Measurements from ENCODE around the gene TMEM219. TPM values are rescaled to one million over a fixed set of nuclear protein-coding genes. Genes with fewer than 3 reads are reported as not detected.

Gene TMEM219
- total and polyA plus RNA-seq, 4 donors = 25.5 to 75.9 (median 46.9) TPM

- no peak overlapping the region for H3K9ac ChIP-seq (ENCODE audit: low read depth in 1 of 2, low read length in 2 of 2)
- DNase-seq (ENCODE audit: low spot score) = no peak
- no peaks in the 10 kb centered on the region for H3K27me3 ChIP-seq (ENCODE audit: control insufficient read depth in 4 of 4, insufficient read depth in 4 of 4, low read length in 3 of 4)
- TF ChIP-seq HNF4G (IDR thresholded peaks at IDR 0.05) (no peak), YY1 (IDR thresholded peaks at IDR 0.05) (no peak), CTCF (IDR thresholded peaks at IDR 0.05; ENCODE audit: low read depth, low read length, missing input control) (no peak), EGR1 (IDR thresholded peaks at IDR 0.05; ENCODE audit: low read depth in 2 of 2) (no peak), FOXA1 (IDR thresholded peaks at IDR 0.05) (no peak), ATF3 (IDR thresholded peaks at IDR 0.05) (no peak), TAF1 (conservative IDR thresholded peaks at IDR 0.05) (no peak), SP1 (IDR thresholded peaks at IDR 0.05) (no peak), JUND (IDR thresholded peaks at IDR 0.05) (no peak), REST (IDR thresholded peaks at IDR 0.05) (no peak), MAX (IDR thresholded peaks at IDR 0.05) (no peak), NR2F2 (IDR thresholded peaks at IDR 0.05) (no peak)
- H3K4me3 ChIP-seq (ENCODE audit: low read depth in 1 of 3, low read length in 3 of 3) = no peak overlapping the region
- 93% methylated on average over 5 of the region's 5 CpGs for WGBS
- peaks cover 42 to 89% (median 52%) of the 10 kb centered on the region in 4 donors for H3K36me3 ChIP-seq (ENCODE audit: control insufficient read depth in 4 of 4, insufficient read depth in 3 of 4, low read depth in 1 of 4, low read length in 3 of 4)
- no peaks in the 10 kb centered on the region for H3K9me3 ChIP-seq (ENCODE audit: control insufficient read depth in 4 of 4, low read length in 3 of 4)
- no peak overlapping the region for H3K27ac ChIP-seq (ENCODE audit: low read depth in 1 of 2, low read length in 2 of 2)
- H3K4me1 ChIP-seq (ENCODE audit: control insufficient read depth in 4 of 4, insufficient read depth in 4 of 4, low read length in 3 of 4) = no peaks in the 10 kb centered on the region
Observed at GRCh38 chr16:29986931-29987330, 25.1 kb downstream of the TMEM219 start.

- 87% methylated on average over 35 of the region's 35 CpGs for WGBS
- H3K27ac ChIP-seq (ENCODE audit: low read depth in 1 of 2, low read length in 2 of 2) = no peak overlapping the region
- no peak overlapping the region for H3K4me3 ChIP-seq (ENCODE audit: low read depth in 1 of 3, low read length in 3 of 3)
- no peak for DNase-seq (ENCODE audit: low spot score)
- TF ChIP-seq FOXA1 (IDR thresholded peaks at IDR 0.05) (no peak), GABPA (IDR thresholded peaks at IDR 0.05 in 1 of 2, conservative IDR thresholded peaks at IDR 0.05 in 1 of 2) (no peak), HNF4A (conservative IDR thresholded peaks at IDR 0.05) (no peak), FOXA2 (IDR thresholded peaks at IDR 0.05) (no peak)
- no peaks in the 10 kb centered on the region for H3K27me3 ChIP-seq (ENCODE audit: control insufficient read depth in 4 of 4, insufficient read depth in 4 of 4, low read length in 3 of 4)
- H3K36me3 ChIP-seq (ENCODE audit: control insufficient read depth in 4 of 4, insufficient read depth in 3 of 4, low read depth in 1 of 4, low read length in 3 of 4) = peaks cover 43 to 85% (median 49%) of the 10 kb centered on the region in 4 donors
- no peaks in the 10 kb centered on the region for H3K9me3 ChIP-seq (ENCODE audit: control insufficient read depth in 4 of 4, low read length in 3 of 4)
- H3K9ac ChIP-seq (ENCODE audit: low read depth in 1 of 2, low read length in 2 of 2) = no peak overlapping the region
- no peaks in the 10 kb centered on the region for H3K4me1 ChIP-seq (ENCODE audit: control insufficient read depth in 4 of 4, insufficient read depth in 4 of 4, low read length in 3 of 4)
Observed at GRCh38 chr16:29987371-29988085, 25.6 kb downstream of the TMEM219 start.
